Iris pigment epithelial cell (primary cell): Measurements from ENCODE around the gene TMCO5A.

Source experiments
- DNase-seq: peaks from one replicate; pipeline ENCODE4 v3.0.0-alpha.2; 2011; ENCODE audit warnings: low read depth

TMCO5A gene

GRCh38 chr15:37973856-37974255 lies 39.4 kb downstream of the TMCO5A start:
- peak; percentile 64 for DNase-seq

DNA sequence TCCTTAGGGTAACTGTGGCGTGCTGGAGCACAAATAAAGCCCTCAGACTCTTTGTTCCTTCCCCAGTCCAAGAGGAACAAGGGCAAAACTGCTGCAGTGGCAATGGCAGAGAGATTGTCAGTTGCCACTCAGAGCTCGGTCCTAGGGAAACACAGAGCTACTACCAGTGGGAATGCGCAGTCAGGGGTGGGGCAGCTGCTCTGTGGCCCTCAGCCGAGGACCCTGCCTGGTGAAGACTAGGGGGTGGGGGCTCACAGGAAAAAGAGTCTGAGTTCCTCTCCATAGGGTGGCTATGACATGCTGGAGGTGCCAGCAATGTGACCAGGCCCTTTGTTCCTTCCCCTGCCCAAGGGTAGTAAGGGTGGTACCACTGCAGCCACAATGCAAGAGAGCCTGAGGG lies 43.8 kb downstream of the TMCO5A start:
- no peak for DNase-seq

- DNase-seq = no peak
Observed at GRCh38 chr15:37979671-37980409, 45.4 kb downstream of the TMCO5A start.

GRCh38 chr15:37981201-37981600 lies 46.8 kb downstream of the TMCO5A start:
- DNase-seq = no peak

GRCh38 chr15:37981775-37982174 lies 47.3 kb downstream of the TMCO5A start:
- DNase-seq = peak; percentile 68

GRCh38 chr15:37984368-37984767 lies 49.9 kb downstream of the TMCO5A start:
- DNase-seq = no peak

DNA sequence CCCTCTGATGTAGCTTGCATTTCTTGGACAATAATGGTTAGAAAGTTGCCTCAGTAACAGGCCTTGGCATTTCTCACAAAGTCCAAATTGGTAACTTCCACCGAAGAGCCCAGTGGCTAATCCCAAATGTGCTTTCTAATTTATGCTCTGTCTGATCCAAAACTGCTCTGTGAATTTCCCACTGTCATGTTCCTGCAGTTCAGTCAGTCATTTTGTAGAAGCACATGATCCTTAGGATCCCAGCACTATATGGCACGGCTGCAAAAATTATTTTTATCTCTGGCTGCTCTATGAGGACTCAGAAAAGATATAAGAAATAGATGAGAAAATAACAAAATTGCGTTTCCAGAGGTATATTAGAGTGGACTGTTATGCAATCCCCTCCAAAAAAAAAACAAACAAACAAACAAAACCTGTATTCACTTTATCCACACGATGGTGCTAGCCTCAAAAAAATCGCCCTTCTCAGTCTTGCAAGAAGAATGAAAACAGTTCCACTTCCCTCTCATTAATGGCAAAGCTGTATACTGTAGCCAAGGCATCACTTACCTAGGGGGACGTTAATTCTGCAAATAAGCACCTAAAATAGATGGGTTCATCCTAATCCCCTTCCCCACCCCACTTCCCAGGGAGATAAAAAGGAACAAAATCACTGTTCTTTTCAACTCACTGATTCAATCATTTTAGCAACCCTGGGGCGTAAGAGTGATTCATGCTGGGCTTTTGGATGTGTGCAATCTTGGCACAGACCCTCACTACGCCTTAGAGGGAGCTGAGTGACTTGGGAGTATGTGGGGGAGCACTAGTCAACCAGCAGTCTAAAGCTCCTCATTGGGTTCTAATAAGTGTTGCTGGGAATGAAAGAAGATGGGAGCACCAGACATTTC lies 61.3 kb downstream of the TMCO5A start:
- DNase-seq = peak; percentile 85
